IPS-NIHi11 (cell line): ENCODE measurements around the gene FAM118A.
"Not testable (repeated sequence)": the region's sequence is repeated elsewhere in the genome, so short reads cannot be mapped to it uniquely, and the experiment has no call there.

Source experiments
- DNase-seq: peaks from one replicate; pipeline ENCODE4 v3.0.0; 2012; ENCODE audit warnings: mixed read lengths, low spot score

FAM118A gene

GRCh38 chr22:45309422-45310227, at the start of gene FAM118A:
TSS of gene FAM118A (plus strand) at chr22:45309934. CDS start at chr22:45322380, 12,446 bp downstream.
- DNase-seq = peak; percentile 99

DNA sequence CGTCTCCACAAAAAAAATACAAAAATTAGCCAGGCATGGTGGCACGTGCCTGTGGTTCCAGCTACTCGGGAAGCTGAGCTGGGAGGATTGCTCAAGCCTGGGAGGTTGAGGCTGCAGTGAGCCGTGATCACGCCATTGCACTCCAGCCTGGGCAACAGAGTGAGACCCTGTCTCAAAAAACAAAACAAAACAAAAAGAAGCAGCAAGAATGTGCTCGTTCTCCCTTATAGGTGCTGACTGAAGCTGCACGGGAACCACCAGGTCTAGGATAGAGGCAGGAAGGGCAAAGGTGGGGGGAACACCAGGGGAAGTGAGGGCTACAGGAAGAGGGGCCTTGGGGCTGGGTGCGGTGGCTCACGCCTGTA, 49.4 kb upstream of the FAM118A start:
- DNase-seq = not testable (repeated sequence)

- no peak for DNase-seq
Measured at GRCh38 chr22:45261407-45262088, 48.2 kb upstream of the FAM118A start.

DNA sequence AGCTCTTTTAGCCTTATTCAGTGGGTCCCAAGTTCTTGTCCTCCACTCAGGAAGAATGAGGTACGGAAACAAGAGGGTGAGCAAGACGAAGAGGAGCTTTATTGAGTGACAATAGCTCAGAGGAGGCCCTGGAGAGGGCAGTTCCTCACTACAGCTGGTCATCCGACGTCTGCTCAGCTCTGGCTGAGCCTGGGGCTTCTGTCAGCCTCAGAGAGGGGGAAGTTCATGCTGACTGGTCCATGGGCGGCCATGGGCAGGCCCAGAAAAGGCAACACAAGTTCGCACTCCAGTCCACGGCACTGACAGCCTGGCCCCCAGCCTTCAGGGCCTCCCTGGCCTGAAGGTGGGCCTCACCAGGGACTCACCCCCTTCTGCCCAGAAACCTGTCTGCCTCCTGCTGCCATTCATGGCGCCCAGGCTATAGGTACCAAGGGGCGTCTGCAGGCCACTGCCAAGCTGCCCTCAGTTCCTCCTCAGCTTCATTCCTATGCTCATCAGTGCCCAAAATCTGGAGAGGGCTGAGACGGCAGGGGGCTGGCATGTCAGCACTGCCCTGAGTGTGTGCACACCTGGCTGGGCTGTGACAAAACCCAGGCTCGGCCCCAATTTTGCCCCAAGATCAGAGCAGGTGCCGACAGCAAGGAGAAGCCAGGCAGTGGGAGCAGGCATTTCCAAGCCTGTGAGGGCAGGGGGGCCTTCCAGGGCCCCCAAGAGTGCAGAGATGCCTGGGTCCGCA, 47.4 kb upstream of the FAM118A start:
- no peak for DNase-seq

- DNase-seq = no peak
Measured at GRCh38 chr22:45262931-45263462, 46.7 kb upstream of the FAM118A start.

DNA sequence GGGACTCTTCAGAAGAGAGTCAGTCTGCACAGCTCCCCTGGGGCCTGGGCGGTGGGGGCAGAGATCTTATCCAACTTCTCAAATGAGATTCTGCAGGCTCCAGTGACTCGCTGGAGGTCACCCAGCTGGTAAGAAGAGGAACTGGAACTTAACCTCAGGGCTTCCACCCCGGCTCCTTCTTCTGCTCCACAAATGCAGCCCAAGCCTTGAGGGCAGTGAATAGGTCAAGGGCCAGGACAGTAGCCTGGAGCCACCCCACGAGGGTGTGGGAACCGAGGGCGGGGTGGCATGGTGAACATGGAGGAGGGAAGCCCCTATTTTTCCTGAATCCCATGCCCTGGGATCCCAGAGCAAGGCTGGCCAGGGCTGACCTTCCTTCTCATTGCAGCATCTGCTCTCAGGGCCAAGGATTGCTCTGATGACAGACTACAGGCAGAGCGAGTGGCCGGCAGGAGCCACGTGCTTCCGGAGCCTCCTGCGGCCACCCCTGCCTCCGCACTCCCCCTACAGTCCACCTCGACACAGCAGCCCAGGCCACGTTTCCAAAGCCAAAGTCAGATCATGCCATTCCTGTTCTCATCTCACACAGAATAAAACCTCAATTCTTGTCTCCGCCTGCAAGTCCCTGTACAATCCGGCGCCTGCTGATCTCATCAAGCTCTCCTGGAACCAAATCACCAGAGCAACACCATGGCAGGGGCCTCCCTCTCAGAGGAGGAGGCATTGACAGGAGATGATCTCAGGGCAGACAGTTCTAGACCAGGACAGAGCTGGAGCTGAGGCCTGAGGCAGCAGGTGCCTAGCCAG, 46.1 kb upstream of the FAM118A start:
- peak; percentile 87 for DNase-seq

DNA sequence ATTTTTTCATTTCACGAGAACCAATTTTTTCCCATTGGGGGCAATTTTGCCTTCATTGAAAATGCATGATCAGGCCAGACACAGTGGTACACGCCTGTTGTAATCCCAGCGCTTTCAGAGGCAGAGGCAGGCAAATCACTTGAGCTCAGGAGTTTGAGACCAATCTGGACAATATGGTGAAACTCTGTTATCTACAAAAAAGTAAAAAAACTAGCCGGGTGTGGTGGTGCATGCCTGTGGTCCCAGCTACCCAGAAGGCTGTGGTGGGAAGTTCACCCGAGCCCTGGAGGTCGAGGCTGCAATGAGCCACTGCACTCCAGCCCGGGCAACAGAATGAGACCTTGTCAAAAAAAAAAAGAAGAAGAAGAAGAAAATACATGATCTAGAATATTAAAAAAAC, 44.2 kb upstream of the FAM118A start:
- DNase-seq = no peak

GRCh38 chr22:45268167-45268957, 41.4 kb upstream of the FAM118A start:
- DNase-seq = peak; percentile 88

GRCh38 chr22:45268958-45269844, 40.5 kb upstream of the FAM118A start:
- peak; percentile 86 for DNase-seq

- DNase-seq = no peak
Measured at GRCh38 chr22:45270095-45271020, 39.4 kb upstream of the FAM118A start.

DNA sequence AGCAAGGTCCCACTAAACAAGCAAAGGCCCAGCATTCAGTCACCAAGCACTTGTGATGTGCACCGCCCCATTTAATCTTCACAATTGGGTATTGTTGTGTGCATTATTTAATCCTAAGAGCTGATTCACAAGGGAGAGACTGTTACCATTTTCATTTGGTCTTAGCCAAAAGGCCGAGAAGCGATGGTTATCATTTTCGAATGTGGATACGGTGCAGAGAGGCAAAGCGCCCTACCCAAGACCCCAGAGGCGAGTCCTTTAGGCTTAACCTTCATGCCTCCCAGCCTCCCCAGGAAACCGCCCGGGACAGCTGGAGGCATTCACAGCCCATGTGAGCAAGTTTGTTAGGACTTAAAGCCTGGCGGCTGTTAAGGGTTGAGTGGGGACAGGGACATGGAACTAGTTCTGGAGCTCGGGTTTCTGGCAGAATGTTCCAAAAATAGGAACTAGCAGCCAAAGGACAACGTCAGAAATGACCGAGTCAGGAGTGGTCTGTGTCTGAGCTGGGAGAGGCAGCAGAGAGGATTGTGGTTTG, 38.0 kb upstream of the FAM118A start:
- no peak for DNase-seq

- DNase-seq = no peak
Measured at GRCh38 chr22:45272498-45272897, 37.2 kb upstream of the FAM118A start.

DNA sequence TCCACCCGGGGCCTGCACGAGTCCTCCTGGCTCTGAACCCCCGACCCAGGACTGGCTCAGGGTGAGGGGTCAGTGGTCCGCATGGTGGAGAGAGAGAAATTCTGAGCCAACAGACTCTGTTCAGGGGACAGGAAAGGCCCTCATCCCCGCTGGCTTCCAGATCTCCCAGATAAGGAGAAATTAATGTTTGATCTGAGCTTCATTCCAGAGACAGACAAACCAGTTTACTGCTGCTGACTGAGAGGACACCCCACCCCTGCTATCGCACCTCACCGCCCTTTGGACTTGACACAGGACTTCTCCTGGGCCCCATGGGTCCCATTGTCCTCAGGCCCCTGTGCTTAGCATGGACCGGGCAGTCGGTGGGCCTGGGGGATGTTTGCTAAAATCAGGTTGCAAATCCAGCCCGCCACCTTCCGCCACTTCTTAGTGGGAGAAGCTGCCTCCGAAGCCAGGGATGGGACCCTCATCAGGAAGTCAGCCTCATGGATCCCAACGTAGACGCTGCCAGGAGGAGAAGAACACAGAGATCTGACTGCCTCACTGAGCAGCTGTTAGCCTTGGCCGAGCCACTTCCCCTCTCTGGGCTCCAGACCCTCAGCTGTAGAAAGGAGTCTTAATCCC, 36.2 kb upstream of the FAM118A start:
- no peak for DNase-seq

DNA sequence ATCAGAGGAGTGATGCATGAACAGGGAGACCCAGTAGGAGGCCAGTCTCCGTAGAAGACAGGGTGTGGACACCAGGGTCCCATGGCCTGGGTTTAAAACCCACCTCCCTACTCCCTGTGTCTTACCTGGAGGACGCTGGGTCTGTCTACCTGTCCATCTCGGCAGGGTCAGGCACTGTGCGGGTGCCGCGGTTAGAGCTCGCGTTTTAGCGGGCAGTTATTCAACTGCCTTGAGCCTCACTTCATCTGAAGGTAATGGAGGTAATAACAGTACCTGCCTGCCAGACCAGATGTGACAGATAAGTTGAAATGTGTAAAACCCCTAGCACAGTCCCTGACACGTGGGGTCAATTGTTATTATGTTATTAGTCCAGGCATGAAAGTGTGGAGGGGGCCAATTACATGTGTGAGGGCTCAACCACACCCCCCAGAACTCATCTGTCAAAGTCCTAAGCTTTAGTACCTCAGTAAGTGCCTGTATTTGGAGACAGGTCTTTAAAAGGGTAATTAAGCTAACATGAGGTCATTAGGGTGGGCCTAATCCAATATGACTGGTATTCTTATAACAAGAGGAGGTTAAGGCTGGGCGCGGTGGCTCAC, 33.1 kb upstream of the FAM118A start:
- DNase-seq = no peak

GRCh38 chr22:45277720-45278119, 32.0 kb upstream of the FAM118A start:
- DNase-seq = not testable (repeated sequence)

- no peak for DNase-seq
Measured at GRCh38 chr22:45278125-45278524, 31.6 kb upstream of the FAM118A start.

DNA sequence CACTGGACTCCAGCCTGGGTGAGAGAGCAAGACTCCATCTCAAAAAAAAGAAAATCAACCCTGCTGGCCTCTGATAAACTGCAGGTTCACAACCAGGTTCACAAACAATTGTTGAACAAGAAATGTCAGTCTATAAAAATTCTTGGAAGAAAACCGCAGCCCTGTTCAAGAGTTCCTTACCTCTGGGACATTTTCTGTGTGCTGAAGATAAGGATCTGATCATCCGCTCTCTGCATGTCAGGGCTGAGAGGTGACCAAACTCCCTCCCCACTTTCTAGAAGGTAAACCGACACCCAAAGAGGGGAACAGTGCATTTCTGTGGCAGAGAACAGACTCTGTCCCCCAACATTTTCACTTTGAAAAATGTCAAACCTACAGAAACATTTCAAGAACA, 29.1 kb upstream of the FAM118A start:
- DNase-seq = no peak

DNA sequence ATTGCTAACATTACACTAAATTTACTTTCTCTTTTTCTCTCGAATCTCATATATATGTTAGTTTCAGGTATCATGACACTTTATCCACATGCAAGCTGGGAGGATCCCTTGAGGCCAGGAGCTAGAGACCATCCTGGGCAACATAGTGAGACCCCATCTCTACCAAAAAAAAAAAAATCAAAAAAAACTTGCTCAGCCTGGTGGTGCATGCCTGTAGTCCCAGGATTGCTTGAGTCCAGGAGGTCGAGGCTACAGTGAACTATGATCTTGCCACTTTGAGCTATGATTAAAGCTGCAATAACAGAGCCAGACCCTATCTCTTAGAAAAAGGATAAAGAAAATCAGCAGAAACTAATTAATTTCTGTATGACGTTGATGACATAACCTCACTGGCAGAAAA, 28.7 kb upstream of the FAM118A start:
- no peak for DNase-seq
